Measurements from ENCODE around the gene SORT1.
A peak's percentile ranks its signal among the peaks of the same experiment; 100 is the strongest.
"Not testable (repeated sequence)": the region's sequence is repeated elsewhere in the genome, so short reads cannot be mapped to it uniquely, and the experiment has no call there.

SORT1 gene

GRCh38 chr1:109290998-109291397 is 106.7 kb downstream of the SORT1 start:
- Histone ChIP-seq H3K27me3 (ENCODE audit: low read length) (no peaks in the 10 kb centered on the region), H3K9ac (ENCODE audit: low read length) (no peak overlapping the region), H2AFZ (ENCODE audit: low read depth, low read length, severe bottlenecking) (no peak overlapping the region), H3F3A (ENCODE audit: insufficient read depth) (no peaks in the 10 kb centered on the region), H3K9me2 (replicated peaks; ENCODE audit: insufficient read depth, low read length) (no peaks in the 10 kb centered on the region), H3K9me3 (ENCODE audit: insufficient read depth, low read length) (no peaks in the 10 kb centered on the region), H3K4me2 (ENCODE audit: low read depth, low read length, poor library complexity, severe bottlenecking) (no peak overlapping the region), H3K79me2 (ENCODE audit: insufficient read depth, low read length) (no peaks in the 10 kb centered on the region), H3K4me3 (ENCODE audit: insufficient read depth, low read length, poor library complexity, severe bottlenecking) (no peak overlapping the region), H3K27ac (ENCODE audit: low read depth, low read length) (no peak overlapping the region), H3K36me3 (ENCODE audit: low read length) (no peaks in the 10 kb centered on the region), H4K20me1 (ENCODE audit: low read depth, low read length) (no peaks in the 10 kb centered on the region)
- no peak for TF ChIP-seq EZH2phosphoT487 (conservative IDR thresholded peaks at IDR 0.05; ENCODE audit: low read length)
- TF ChIP-seq CTCF (IDR thresholded peaks at IDR 0.05; ENCODE audit: insufficient read depth, low read length, poor library complexity, severe bottlenecking): no peak

- Histone ChIP-seq H3K36me3 (ENCODE audit: low read length) (no peaks in the 10 kb centered on the region), H3K9ac (ENCODE audit: low read length) (no peak overlapping the region), H2AFZ (ENCODE audit: low read depth, low read length, severe bottlenecking) (no peak overlapping the region), H3K9me2 (replicated peaks; ENCODE audit: insufficient read depth, low read length) (no peaks in the 10 kb centered on the region), H4K20me1 (ENCODE audit: low read depth, low read length) (no peaks in the 10 kb centered on the region), H3K27ac (ENCODE audit: low read depth, low read length) (no peak overlapping the region), H3K4me3 (ENCODE audit: insufficient read depth, low read length, poor library complexity, severe bottlenecking) (no peak overlapping the region), H3K27me3 (ENCODE audit: low read length) (no peaks in the 10 kb centered on the region), H3K9me3 (ENCODE audit: insufficient read depth, low read length) (no peaks in the 10 kb centered on the region), H3K79me2 (ENCODE audit: insufficient read depth, low read length) (no peaks in the 10 kb centered on the region), H3F3A (ENCODE audit: insufficient read depth) (no peaks in the 10 kb centered on the region), H3K4me2 (ENCODE audit: low read depth, low read length, poor library complexity, severe bottlenecking) (no peak overlapping the region)
- no peak for TF ChIP-seq CTCF (IDR thresholded peaks at IDR 0.05; ENCODE audit: insufficient read depth, low read length, poor library complexity, severe bottlenecking)
- TF ChIP-seq EZH2phosphoT487 (conservative IDR thresholded peaks at IDR 0.05; ENCODE audit: low read length): no peak
Observed at GRCh38 chr1:109290137-109290536, 107.6 kb downstream of the SORT1 start.

DNA sequence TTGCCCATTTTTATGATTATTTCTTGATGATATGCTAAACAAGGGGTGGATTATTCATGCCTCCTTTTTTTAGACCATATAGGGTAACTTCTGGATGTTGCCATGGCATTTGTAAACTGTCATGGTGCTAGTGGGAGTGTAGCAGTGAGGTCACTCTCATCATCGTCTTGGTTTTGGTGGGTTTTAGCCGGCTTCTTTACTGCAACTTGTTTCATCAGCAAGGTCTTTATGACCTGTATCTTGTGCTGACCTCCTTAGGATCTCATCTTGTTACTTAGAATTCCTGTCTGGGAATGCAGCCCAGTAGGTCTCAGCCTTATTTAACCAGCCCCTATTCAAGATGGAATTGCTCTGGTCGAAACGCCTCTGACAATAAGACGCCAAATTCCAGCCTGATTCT is 111.0 kb downstream of the SORT1 start:
- H3K79me2 ChIP-seq (ENCODE audit: insufficient read depth, low read length); H3K4me3 ChIP-seq (ENCODE audit: insufficient read depth, low read length, poor library complexity, severe bottlenecking); H3K27ac ChIP-seq (ENCODE audit: low read depth, low read length); H2AFZ ChIP-seq (ENCODE audit: low read depth, low read length, severe bottlenecking); H3K36me3 ChIP-seq (ENCODE audit: low read length); H3K9ac ChIP-seq (ENCODE audit: low read length); H3K9me2 ChIP-seq (replicated peaks; ENCODE audit: insufficient read depth, low read length); H3K27me3 ChIP-seq (ENCODE audit: low read length); H3K4me2 ChIP-seq (ENCODE audit: low read depth, low read length, poor library complexity, severe bottlenecking); H3F3A ChIP-seq (ENCODE audit: insufficient read depth); H3K9me3 ChIP-seq (ENCODE audit: insufficient read depth, low read length); H4K20me1 ChIP-seq (ENCODE audit: low read depth, low read length): not testable (repeated sequence)

DNA sequence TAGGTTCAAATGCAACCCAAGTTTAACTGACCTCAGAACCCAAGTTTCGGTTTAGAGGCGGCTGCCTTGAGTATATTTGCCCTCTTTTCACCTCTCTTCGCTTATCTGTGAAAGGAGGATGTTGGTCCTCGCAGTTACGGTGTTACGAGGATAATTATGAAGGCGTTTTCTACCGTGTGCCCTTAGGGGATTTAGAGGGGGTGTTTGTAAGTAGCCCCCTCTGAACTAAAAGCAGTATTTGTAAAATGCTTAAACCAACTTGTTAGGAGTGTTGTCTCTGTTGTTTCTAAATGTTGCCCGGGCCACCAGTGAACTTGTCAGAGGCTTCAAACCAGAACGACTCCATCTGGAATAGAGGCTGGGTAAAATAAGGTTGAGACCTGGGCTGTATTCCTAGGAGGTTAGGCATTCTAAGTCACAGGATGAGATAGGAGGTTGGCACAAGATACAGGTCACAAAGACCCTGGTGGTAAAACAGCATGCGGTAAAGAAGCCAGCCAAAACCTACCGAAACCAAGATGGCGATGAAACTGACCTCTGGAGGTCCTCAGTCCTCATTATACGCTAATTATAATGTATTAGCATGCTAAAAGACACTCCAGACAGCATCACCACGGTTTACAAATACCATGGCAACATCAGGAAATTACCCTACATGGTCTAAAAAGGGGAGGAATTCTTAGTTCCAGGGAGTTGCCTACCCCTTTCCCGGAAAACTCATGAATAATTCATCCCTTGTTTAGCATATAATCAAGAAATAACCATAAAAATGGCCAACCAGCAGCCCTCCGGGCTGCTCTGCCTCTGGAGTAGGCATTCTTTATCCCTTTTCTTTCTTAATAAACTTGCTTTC is 113.7 kb downstream of the SORT1 start:
- peak overlapping the region; percentile 70 for H3K4me3 ChIP-seq (ENCODE audit: insufficient read depth, low read length, poor library complexity, severe bottlenecking)
- H3K27me3 ChIP-seq (ENCODE audit: low read length): no peaks in the 10 kb centered on the region
- no peaks in the 10 kb centered on the region for H3F3A ChIP-seq (ENCODE audit: insufficient read depth)
- no peaks in the 10 kb centered on the region for H3K9me2 ChIP-seq (replicated peaks; ENCODE audit: insufficient read depth, low read length)
- H3K4me2 ChIP-seq (ENCODE audit: low read depth, low read length, poor library complexity, severe bottlenecking): peak overlapping the region; percentile 81
- H3K36me3 ChIP-seq (ENCODE audit: low read length): no peaks in the 10 kb centered on the region
- no peaks in the 10 kb centered on the region for H4K20me1 ChIP-seq (ENCODE audit: low read depth, low read length)
- no peaks in the 10 kb centered on the region for H3K79me2 ChIP-seq (ENCODE audit: insufficient read depth, low read length)
- H2AFZ ChIP-seq (ENCODE audit: low read depth, low read length, severe bottlenecking): peak overlapping the region; percentile 90
- H3K9ac ChIP-seq (ENCODE audit: low read length): peak overlapping the region; percentile 66
- no peak for TF ChIP-seq EZH2phosphoT487 (conservative IDR thresholded peaks at IDR 0.05; ENCODE audit: low read length)
- no peak for TF ChIP-seq CTCF (IDR thresholded peaks at IDR 0.05; ENCODE audit: insufficient read depth, low read length, poor library complexity, severe bottlenecking)
- no peaks in the 10 kb centered on the region for H3K9me3 ChIP-seq (ENCODE audit: insufficient read depth, low read length)
- peak overlapping the region; percentile 46; the same call in 1 of the 2 replicates for H3K27ac ChIP-seq (ENCODE audit: low read depth, low read length)

Data from SU-DHL-6 (cell line).